SK-N-SH treated with all-trans-retinoic acid at 6 μM for 48 hours (cell line): ENCODE measurements around the gene EXOC1.

Experiments
- ATAC-seq: fragments of 200-7000 bp; cut with Tn5 transposase; 3 replicates; pipeline ENCODE4 v1.9.1; 2020; ENCODE audit warnings: mild to moderate bottlenecking, moderate library complexity
- ARNTL ChIP-seq: fragments of 450-650 bp; formaldehyde crosslinking; IDR thresholded peaks from 2 replicates; pipeline ENCODE4 v1.5.0; 2020; ENCODE audit warnings: low read depth, mild to moderate bottlenecking, moderate library complexity, borderline replicate concordance
- BACH2 ChIP-seq: fragments of 250-450 bp; sonication (Bioruptor Pico); IDR thresholded peaks from 2 replicates; pipeline ENCODE4 v1.9.0; 2021; ENCODE audit warnings: mild to moderate bottlenecking, borderline replicate concordance
- CSDC2 ChIP-seq: fragments of 250-450 bp; sonication (Bioruptor Pico); IDR thresholded peaks from 2 replicates; pipeline ENCODE4 v1.5.0; 2020; ENCODE audit warnings: mild to moderate bottlenecking, moderate library complexity
- ESRRG ChIP-seq: fragments of 250-450 bp; sonication (Bioruptor Pico); IDR thresholded peaks from 2 replicates; pipeline ENCODE4 v1.6.1; 2021; ENCODE audit warnings: mild to moderate bottlenecking
- GLIS3 ChIP-seq: fragments of 250-450 bp; sonication (Bioruptor Pico); IDR thresholded peaks from 2 replicates; pipeline ENCODE4 v1.5.0; 2020; ENCODE audit warnings: mild to moderate bottlenecking, moderate library complexity
- ISL1 ChIP-seq: fragments of 250-450 bp; sonication (Bioruptor Pico); IDR thresholded peaks from 2 replicates; pipeline ENCODE4 v2.1.2; 2022; ENCODE audit warnings: mild to moderate bottlenecking, moderate library complexity
- OSR1 ChIP-seq: fragments of 250-450 bp; sonication (Bioruptor Pico); IDR thresholded peaks from 2 replicates; pipeline ENCODE4 v1.8.0; 2022; ENCODE audit warnings: moderate library complexity, mild to moderate bottlenecking, inconsistent platforms
- PPARA ChIP-seq: fragments of 250-450 bp; sonication (Bioruptor Pico); IDR thresholded peaks from 2 replicates; pipeline ENCODE4 v1.5.0; 2020; ENCODE audit warnings: mild to moderate bottlenecking, borderline replicate concordance
- RARB ChIP-seq: fragments of 250-450 bp; sonication (Bioruptor Pico); IDR thresholded peaks from 2 replicates; pipeline ENCODE4 v1.8.0; 2021; ENCODE audit warnings: mild to moderate bottlenecking, moderate library complexity
- SNAI2 ChIP-seq: fragments of 250-450 bp; sonication (Bioruptor Pico); IDR thresholded peaks from 2 replicates; pipeline ENCODE4 v1.5.0; 2020; ENCODE audit warnings: mild to moderate bottlenecking, moderate library complexity
- TCF4 ChIP-seq: fragments of 250-450 bp; sonication (Bioruptor Pico); IDR thresholded peaks from 2 replicates; pipeline ENCODE4 v1.8.0; 2021; ENCODE audit warnings: mild to moderate bottlenecking, moderate library complexity, borderline replicate concordance
- TOX ChIP-seq: fragments of 250-450 bp; sonication (Bioruptor Pico); IDR thresholded peaks from 2 replicates; pipeline ENCODE4 v1.8.0; 2021; ENCODE audit warnings: mild to moderate bottlenecking, moderate library complexity, borderline replicate concordance
- ZC3H10 ChIP-seq: fragments of 250-450 bp; sonication (Bioruptor Pico); IDR thresholded peaks from 2 replicates; pipeline ENCODE4 v1.5.1; 2021; ENCODE audit warnings: mild to moderate bottlenecking, moderate library complexity
- ZFP3 ChIP-seq: fragments of 250-450 bp; sonication (Bioruptor Pico); IDR thresholded peaks from 2 replicates; pipeline ENCODE4 v1.5.0; 2020; ENCODE audit warnings: mild to moderate bottlenecking, moderate library complexity
- ZFP30 ChIP-seq: fragments of 450-650 bp; formaldehyde crosslinking; IDR thresholded peaks from 2 replicates; pipeline ENCODE4 v1.5.0; 2022; ENCODE audit warnings: mild to moderate bottlenecking, moderate library complexity
- ZNF565 ChIP-seq: fragments of 450-650 bp; formaldehyde crosslinking; conservative IDR thresholded peaks from 2 replicates; pipeline ENCODE4 v1.5.0; 2020; ENCODE audit warnings: low read depth, mild to moderate bottlenecking, moderate library complexity
- ZNF8 ChIP-seq: fragments of 450-650 bp; formaldehyde crosslinking; IDR thresholded peaks from 2 replicates; pipeline ENCODE4 v1.5.0; 2020; ENCODE audit warnings: mild to moderate bottlenecking, moderate library complexity
- TF ChIP-seq, protein P1 (sequence below): fragments of 250-450 bp; sonication (Bioruptor Pico); IDR thresholded peaks from 2 replicates; pipeline ENCODE4 v1.5.0; 2020; ENCODE audit warnings: mild to moderate bottlenecking, moderate library complexity
- TF ChIP-seq, protein P2 (sequence below): fragments of 250-450 bp; sonication (Bioruptor Pico); IDR thresholded peaks from 2 replicates; pipeline ENCODE4 v1.5.1; 2020; ENCODE audit warnings: low read depth, mild to moderate bottlenecking, moderate library complexity
- TF ChIP-seq, protein P3 (sequence below): fragments of 250-450 bp; sonication (Bioruptor Pico); IDR thresholded peaks from 2 replicates; pipeline ENCODE4 v1.8.0; 2020; ENCODE audit warnings: mild to moderate bottlenecking, moderate library complexity, borderline replicate concordance
- TF ChIP-seq, protein P4 (sequence below): fragments of 250-450 bp; sonication (Bioruptor Pico); IDR thresholded peaks from 2 replicates; pipeline ENCODE4 v1.5.1; 2021; ENCODE audit warnings: mild to moderate bottlenecking, moderate library complexity
- TF ChIP-seq, protein P5 (sequence below): fragments of 250-450 bp; sonication (Bioruptor Pico); IDR thresholded peaks from 2 replicates; pipeline ENCODE4 v1.8.0; 2021; ENCODE audit warnings: low read depth, mild to moderate bottlenecking, moderate library complexity, borderline replicate concordance

Gene EXOC1

DNA sequence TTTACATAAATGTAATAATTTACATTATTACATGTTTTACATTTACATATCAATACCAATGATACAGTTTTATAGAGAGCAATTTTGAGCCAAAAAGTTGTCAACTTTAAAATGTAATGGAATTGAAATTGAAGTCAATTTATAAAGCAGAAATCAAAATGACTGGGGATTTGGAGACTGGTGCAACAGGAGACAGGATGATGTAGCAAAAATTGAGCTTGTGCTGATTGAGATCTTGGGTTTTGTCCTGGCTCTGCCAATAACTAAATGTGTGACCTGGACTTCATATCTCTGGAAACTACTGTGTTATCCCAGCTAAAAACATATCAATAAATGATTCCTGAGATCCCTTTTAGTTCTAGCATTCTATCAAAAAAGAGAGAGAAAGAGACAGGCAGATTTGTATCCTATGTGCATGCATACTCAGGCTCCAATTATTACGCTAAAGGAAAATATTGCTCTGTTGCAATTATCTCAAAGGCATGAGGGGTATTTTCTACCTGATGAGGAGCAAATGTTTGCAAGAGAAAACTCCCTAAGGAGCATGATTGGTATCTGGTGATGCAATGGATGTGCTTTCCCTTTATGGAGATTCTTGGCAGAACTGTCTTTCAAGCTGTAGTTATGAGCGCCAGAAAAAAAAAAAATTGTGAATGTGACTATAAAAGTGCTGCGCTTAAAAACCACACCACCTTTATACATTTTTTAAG is 19.2 kb upstream of the EXOC1 start (continued):
- TF ChIP-seq, protein P1, sequence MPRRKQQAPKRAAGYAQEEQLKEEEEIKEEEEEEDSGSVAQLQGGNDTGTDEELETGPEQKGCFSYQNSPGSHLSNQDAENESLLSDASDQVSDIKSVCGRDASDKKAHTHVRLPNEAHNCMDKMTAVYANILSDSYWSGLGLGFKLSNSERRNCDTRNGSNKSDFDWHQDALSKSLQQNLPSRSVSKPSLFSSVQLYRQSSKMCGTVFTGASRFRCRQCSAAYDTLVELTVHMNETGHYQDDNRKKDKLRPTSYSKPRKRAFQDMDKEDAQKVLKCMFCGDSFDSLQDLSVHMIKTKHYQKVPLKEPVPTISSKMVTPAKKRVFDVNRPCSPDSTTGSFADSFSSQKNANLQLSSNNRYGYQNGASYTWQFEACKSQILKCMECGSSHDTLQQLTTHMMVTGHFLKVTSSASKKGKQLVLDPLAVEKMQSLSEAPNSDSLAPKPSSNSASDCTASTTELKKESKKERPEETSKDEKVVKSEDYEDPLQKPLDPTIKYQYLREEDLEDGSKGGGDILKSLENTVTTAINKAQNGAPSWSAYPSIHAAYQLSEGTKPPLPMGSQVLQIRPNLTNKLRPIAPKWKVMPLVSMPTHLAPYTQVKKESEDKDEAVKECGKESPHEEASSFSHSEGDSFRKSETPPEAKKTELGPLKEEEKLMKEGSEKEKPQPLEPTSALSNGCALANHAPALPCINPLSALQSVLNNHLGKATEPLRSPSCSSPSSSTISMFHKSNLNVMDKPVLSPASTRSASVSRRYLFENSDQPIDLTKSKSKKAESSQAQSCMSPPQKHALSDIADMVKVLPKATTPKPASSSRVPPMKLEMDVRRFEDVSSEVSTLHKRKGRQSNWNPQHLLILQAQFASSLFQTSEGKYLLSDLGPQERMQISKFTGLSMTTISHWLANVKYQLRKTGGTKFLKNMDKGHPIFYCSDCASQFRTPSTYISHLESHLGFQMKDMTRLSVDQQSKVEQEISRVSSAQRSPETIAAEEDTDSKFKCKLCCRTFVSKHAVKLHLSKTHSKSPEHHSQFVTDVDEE (CRISPR knock-in tag), result no peak
- TF ChIP-seq ZC3H10 (CRISPR knock-in tag), result no peak
- no peak for TF ChIP-seq ZNF565
- no peak for TF ChIP-seq TOX (CRISPR knock-in tag)
- TF ChIP-seq PPARA (CRISPR knock-in tag), result no peak
- TF ChIP-seq, protein P2, sequence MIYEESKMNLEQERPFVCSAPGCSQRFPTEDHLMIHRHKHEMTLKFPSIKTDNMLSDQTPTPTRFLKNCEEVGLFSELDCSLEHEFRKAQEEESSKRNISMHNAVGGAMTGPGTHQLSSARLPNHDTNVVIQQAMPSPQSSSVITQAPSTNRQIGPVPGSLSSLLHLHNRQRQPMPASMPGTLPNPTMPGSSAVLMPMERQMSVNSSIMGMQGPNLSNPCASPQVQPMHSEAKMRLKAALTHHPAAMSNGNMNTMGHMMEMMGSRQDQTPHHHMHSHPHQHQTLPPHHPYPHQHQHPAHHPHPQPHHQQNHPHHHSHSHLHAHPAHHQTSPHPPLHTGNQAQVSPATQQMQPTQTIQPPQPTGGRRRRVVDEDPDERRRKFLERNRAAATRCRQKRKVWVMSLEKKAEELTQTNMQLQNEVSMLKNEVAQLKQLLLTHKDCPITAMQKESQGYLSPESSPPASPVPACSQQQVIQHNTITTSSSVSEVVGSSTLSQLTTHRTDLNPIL (CRISPR knock-in tag), result no peak
- no peak for TF ChIP-seq CSDC2 (CRISPR knock-in tag)

DNA sequence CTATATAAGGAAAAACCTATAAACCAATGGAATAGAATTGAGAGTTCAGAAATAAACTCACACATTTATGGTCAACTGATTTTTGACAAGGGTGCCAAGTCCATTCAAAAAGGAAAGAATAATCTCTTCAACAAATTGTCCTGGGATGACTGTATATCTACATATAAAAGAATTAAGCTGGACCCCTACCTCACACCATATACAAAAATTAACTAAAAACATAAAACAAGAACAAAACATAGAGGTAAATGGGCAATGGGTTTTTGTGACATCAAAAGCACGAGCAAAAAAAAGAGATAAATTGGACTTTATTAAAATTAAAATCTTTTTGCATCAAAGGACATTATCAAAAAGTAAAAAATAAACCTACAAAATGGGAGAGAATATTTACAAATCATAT is 15.5 kb upstream of the EXOC1 start:
- ATAC-seq, result no peak

More for the DNA sequence above, 15.5 kb upstream of the EXOC1 start:
- no peak for TF ChIP-seq BACH2 (CRISPR knock-in tag)
- TF ChIP-seq, protein P2 (CRISPR knock-in tag), result no peak
- TF ChIP-seq, protein P1 (CRISPR knock-in tag), result no peak
- no peak for TF ChIP-seq CSDC2 (CRISPR knock-in tag)
- TF ChIP-seq OSR1 (CRISPR knock-in tag), result no peak
- TF ChIP-seq GLIS3 (CRISPR knock-in tag), result no peak
- TF ChIP-seq ZFP30 (CRISPR knock-in tag), result no peak
- no peak for TF ChIP-seq SNAI2 (CRISPR knock-in tag)
- TF ChIP-seq, protein P3, sequence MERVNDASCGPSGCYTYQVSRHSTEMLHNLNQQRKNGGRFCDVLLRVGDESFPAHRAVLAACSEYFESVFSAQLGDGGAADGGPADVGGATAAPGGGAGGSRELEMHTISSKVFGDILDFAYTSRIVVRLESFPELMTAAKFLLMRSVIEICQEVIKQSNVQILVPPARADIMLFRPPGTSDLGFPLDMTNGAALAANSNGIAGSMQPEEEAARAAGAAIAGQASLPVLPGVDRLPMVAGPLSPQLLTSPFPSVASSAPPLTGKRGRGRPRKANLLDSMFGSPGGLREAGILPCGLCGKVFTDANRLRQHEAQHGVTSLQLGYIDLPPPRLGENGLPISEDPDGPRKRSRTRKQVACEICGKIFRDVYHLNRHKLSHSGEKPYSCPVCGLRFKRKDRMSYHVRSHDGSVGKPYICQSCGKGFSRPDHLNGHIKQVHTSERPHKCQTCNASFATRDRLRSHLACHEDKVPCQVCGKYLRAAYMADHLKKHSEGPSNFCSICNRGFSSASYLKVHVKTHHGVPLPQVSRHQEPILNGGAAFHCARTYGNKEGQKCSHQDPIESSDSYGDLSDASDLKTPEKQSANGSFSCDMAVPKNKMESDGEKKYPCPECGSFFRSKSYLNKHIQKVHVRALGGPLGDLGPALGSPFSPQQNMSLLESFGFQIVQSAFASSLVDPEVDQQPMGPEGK (CRISPR knock-in tag), result no peak
- TF ChIP-seq, protein P4, sequence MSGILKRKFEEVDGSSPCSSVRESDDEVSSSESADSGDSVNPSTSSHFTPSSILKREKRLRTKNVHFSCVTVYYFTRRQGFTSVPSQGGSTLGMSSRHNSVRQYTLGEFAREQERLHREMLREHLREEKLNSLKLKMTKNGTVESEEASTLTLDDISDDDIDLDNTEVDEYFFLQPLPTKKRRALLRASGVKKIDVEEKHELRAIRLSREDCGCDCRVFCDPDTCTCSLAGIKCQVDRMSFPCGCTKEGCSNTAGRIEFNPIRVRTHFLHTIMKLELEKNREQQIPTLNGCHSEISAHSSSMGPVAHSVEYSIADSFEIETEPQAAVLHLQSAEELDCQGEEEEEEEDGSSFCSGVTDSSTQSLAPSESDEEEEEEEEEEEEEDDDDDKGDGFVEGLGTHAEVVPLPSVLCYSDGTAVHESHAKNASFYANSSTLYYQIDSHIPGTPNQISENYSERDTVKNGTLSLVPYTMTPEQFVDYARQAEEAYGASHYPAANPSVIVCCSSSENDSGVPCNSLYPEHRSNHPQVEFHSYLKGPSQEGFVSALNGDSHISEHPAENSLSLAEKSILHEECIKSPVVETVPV (CRISPR knock-in tag), result no peak
- no peak for TF ChIP-seq ARNTL (CRISPR knock-in tag)
- TF ChIP-seq, protein P5, sequence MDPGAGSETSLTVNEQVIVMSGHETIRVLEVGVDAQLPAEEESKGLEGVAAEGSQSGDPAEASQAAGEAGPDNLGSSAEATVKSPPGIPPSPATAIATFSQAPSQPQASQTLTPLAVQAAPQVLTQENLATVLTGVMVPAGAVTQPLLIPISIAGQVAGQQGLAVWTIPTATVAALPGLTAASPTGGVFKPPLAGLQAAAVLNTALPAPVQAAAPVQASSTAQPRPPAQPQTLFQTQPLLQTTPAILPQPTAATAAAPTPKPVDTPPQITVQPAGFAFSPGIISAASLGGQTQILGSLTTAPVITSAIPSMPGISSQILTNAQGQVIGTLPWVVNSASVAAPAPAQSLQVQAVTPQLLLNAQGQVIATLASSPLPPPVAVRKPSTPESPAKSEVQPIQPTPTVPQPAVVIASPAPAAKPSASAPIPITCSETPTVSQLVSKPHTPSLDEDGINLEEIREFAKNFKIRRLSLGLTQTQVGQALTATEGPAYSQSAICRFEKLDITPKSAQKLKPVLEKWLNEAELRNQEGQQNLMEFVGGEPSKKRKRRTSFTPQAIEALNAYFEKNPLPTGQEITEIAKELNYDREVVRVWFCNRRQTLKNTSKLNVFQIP (CRISPR knock-in tag), result no peak
- no peak for TF ChIP-seq RARB
- no peak for TF ChIP-seq PPARA (CRISPR knock-in tag)
- no peak for TF ChIP-seq TCF4 (CRISPR knock-in tag)
- TF ChIP-seq ZNF8 (CRISPR knock-in tag), result no peak
- no peak for TF ChIP-seq ISL1 (CRISPR knock-in tag)
- no peak for TF ChIP-seq ZFP3 (CRISPR knock-in tag)
- TF ChIP-seq ESRRG, result no peak
